SW480 (cell line): ENCODE data around the gene DEF6.
"Not testable (repeated sequence)": the region's sequence is repeated elsewhere in the genome, so short reads cannot be mapped to it uniquely, and the experiment has no call there.

Source experiments
- DNase-seq: peaks from one replicate; pipeline ENCODE4 v3.0.0-alpha.2; 2016; ENCODE audit warnings: low spot score

DEF6 gene

GRCh38 chr6:35282472-35282871 is 15.1 kb upstream of the DEF6 start:
- DNase-seq, result no peak

GRCh38 chr6:35283361-35283760 is 14.3 kb upstream of the DEF6 start:
- DNase-seq, result no peak

- DNase-seq, result no peak
Observed at GRCh38 chr6:35287671-35288396, 9.8 kb upstream of the DEF6 start.

GRCh38 chr6:35288834-35289233 is 8.8 kb upstream of the DEF6 start:
- no peak for DNase-seq

- DNase-seq, result no peak
Observed at GRCh38 chr6:35291491-35291890, 6.1 kb upstream of the DEF6 start.

- DNase-seq, result no peak
Observed at GRCh38 chr6:35292494-35292893, 5.1 kb upstream of the DEF6 start.

GRCh38 chr6:35293681-35294080 is 3.9 kb upstream of the DEF6 start:
- DNase-seq, result no peak

- DNase-seq, result peak; percentile 44
Observed at GRCh38 chr6:35294308-35294945, 3.2 kb upstream of the DEF6 start.

GRCh38 chr6:35295036-35295435 is 2.6 kb upstream of the DEF6 start:
- DNase-seq, result no peak

- DNase-seq, result no peak
Observed at GRCh38 chr6:35295521-35296315, 1.9 kb upstream of the DEF6 start.

- DNase-seq, result no peak
Observed at GRCh38 chr6:35296931-35297600, 552 bp upstream of the DEF6 start.

GRCh38 chr6:35298625-35299140 is 1.1 kb downstream of the DEF6 start:
- DNase-seq, result no peak

GRCh38 chr6:35299674-35300073 is 2.1 kb downstream of the DEF6 start:
- no peak for DNase-seq

GRCh38 chr6:35300848-35301247 is 3.2 kb downstream of the DEF6 start:
- DNase-seq, result no peak

GRCh38 chr6:35302604-35303241 is 5.1 kb downstream of the DEF6 start:
- peak; percentile 30 for DNase-seq

- DNase-seq, result no peak
Observed at GRCh38 chr6:35304299-35304698, 6.7 kb downstream of the DEF6 start.

- DNase-seq, result no peak
Observed at GRCh38 chr6:35305117-35305516, 7.5 kb downstream of the DEF6 start.

- not testable (repeated sequence) for DNase-seq
Observed at GRCh38 chr6:35307138-35307537, 9.5 kb downstream of the DEF6 start.

- DNase-seq, result not testable (repeated sequence)
Observed at GRCh38 chr6:35308543-35308942, 10.9 kb downstream of the DEF6 start.

- DNase-seq, result no peak
Observed at GRCh38 chr6:35309611-35310264, 12.1 kb downstream of the DEF6 start.

- no peak for DNase-seq
Observed at GRCh38 chr6:35310265-35310831, 12.7 kb downstream of the DEF6 start.
